ENCODE results near the gene LIPF. TPM values are rescaled to one million over a fixed set of nuclear protein-coding genes. Genes with fewer than 3 reads are reported as not detected.
"Not testable (repeated sequence)": the region's sequence is repeated elsewhere in the genome, so short reads cannot be mapped to it uniquely, and the experiment has no call there.

Gene LIPF
- polyA plus RNA-seq, 3 donors = not detected

DNA sequence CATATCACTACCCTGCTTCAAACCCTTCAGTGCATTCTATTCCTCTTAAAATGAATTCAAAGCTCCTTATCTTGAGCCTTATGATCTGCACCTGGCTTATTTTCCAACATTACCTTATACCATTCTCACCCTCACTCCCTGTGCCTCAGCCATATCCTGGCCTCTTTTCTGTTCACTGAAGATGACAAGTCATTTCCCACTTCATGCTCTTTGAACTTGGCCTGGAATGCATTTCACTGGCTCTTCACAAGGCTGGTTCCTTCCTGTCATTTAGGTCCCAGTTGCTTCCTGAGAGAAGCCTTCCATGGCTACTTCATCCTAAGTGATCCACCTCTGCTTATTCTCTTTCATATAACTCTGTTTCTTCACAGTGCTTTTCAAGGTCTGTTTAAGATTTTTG, 3.2 kb upstream of the LIPF start:
- intact Hi-C loops (cut with micrococcal nuclease) = no loop called here

GRCh38 chr10:88661577-88661976, 2.7 kb upstream of the LIPF start:
- TF ChIP-seq, protein P1, sequence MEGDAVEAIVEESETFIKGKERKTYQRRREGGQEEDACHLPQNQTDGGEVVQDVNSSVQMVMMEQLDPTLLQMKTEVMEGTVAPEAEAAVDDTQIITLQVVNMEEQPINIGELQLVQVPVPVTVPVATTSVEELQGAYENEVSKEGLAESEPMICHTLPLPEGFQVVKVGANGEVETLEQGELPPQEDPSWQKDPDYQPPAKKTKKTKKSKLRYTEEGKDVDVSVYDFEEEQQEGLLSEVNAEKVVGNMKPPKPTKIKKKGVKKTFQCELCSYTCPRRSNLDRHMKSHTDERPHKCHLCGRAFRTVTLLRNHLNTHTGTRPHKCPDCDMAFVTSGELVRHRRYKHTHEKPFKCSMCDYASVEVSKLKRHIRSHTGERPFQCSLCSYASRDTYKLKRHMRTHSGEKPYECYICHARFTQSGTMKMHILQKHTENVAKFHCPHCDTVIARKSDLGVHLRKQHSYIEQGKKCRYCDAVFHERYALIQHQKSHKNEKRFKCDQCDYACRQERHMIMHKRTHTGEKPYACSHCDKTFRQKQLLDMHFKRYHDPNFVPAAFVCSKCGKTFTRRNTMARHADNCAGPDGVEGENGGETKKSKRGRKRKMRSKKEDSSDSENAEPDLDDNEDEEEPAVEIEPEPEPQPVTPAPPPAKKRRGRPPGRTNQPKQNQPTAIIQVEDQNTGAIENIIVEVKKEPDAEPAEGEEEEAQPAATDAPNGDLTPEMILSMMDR (IDR thresholded peaks at IDR 0.05) = no peak
- Mint-ChIP-seq H3K27ac (no peak overlapping the region), H3K27me3 (ENCODE audit: low read depth in 3 of 3) (peaks cover 0 to 3% (median 2%) of the 10 kb centered on the region in 3 donors), H3K4me1 (peaks cover 2% of the 10 kb centered on the region), H3K4me3 (no peak overlapping the region), H3K36me3 (no peaks in the 10 kb centered on the region), H3K9me3 (peaks cover 0 to 9% (median 3%) of the 10 kb centered on the region in 7 donors)
- Histone ChIP-seq H3K27ac (ENCODE audit: low read depth in 1 of 2, low read length in 2 of 2) (no peak overlapping the region), H3K27me3 (ENCODE audit: control insufficient read depth in 2 of 2, insufficient read depth in 2 of 2, low read length in 2 of 2) (no peaks in the 10 kb centered on the region), H3K4me1 (ENCODE audit: control insufficient read depth in 1 of 2, insufficient read depth in 2 of 2, low read length in 2 of 2) (no peaks in the 10 kb centered on the region), H3K9ac (ENCODE audit: insufficient read depth, low read length, poor library complexity, severe bottlenecking) (no peak overlapping the region), H3K36me3 (replicated peaks in 1 of 2; ENCODE audit: control insufficient read depth in 1 of 2, insufficient read depth in 2 of 2, low read length in 2 of 2) (no peaks in the 10 kb centered on the region), H3K9me3 (replicated peaks in 1 of 2; ENCODE audit: control insufficient read depth in 1 of 2, insufficient read depth in 1 of 2, low read length in 2 of 2) (no peaks in the 10 kb centered on the region), H4K20me1 (ENCODE audit: insufficient read depth, low read length) (no peaks in the 10 kb centered on the region), H2AFZ (ENCODE audit: insufficient read depth, low read depth, low read length, poor library complexity, severe bottlenecking) (no peak overlapping the region), H3K4me3 (replicated peaks in 1 of 3; ENCODE audit: low read depth in 2 of 3, low read length in 3 of 3) (no peak overlapping the region), H3K79me2 (ENCODE audit: insufficient read depth, low read length) (no peaks in the 10 kb centered on the region), H3K4me2 (replicated peaks; ENCODE audit: extremely low read depth, low read length, poor library complexity, severe bottlenecking) (no peak overlapping the region)
- no peak for DNase-seq
- intact Hi-C loops (cut with micrococcal nuclease) = no loop called here

More for the DNA sequence above, 3.2 kb upstream of the LIPF start:
- Mint-ChIP-seq H3K4me1 (peaks cover 2% of the 10 kb centered on the region), H3K4me3 (no peak overlapping the region), H3K27me3 (ENCODE audit: low read depth in 3 of 3) (peaks cover 0 to 3% (median 2%) of the 10 kb centered on the region in 3 donors), H3K36me3 (no peaks in the 10 kb centered on the region), H3K9me3 (peaks cover 0 to 9% (median 3%) of the 10 kb centered on the region in 7 donors), H3K27ac (no peak overlapping the region)
- Histone ChIP-seq H4K20me1 (ENCODE audit: insufficient read depth, low read length) (no peaks in the 10 kb centered on the region), H3K4me3 (replicated peaks in 1 of 3; ENCODE audit: low read depth in 2 of 3, low read length in 3 of 3) (no peak overlapping the region), H2AFZ (ENCODE audit: insufficient read depth, low read depth, low read length, poor library complexity, severe bottlenecking) (no peak overlapping the region), H3K36me3 (replicated peaks in 1 of 2; ENCODE audit: control insufficient read depth in 1 of 2, insufficient read depth in 2 of 2, low read length in 2 of 2) (no peaks in the 10 kb centered on the region), H3K4me1 (ENCODE audit: control insufficient read depth in 1 of 2, insufficient read depth in 2 of 2, low read length in 2 of 2) (no peaks in the 10 kb centered on the region), H3K27me3 (ENCODE audit: control insufficient read depth in 2 of 2, insufficient read depth in 2 of 2, low read length in 2 of 2) (no peaks in the 10 kb centered on the region), H3K4me2 (replicated peaks; ENCODE audit: extremely low read depth, low read length, poor library complexity, severe bottlenecking) (no peak overlapping the region), H3K9ac (ENCODE audit: insufficient read depth, low read length, poor library complexity, severe bottlenecking) (no peak overlapping the region), H3K9me3 (replicated peaks in 1 of 2; ENCODE audit: control insufficient read depth in 1 of 2, insufficient read depth in 1 of 2, low read length in 2 of 2) (no peaks in the 10 kb centered on the region), H3K27ac (ENCODE audit: low read depth in 1 of 2, low read length in 2 of 2) (no peak overlapping the region), H3K79me2 (ENCODE audit: insufficient read depth, low read length) (no peaks in the 10 kb centered on the region)
- TF ChIP-seq, protein P1 (IDR thresholded peaks at IDR 0.05) = no peak
- no peak for DNase-seq

- H3K27me3 ChIP-seq (ENCODE audit: control insufficient read depth in 2 of 2, insufficient read depth in 2 of 2, low read length in 2 of 2); H3K36me3 ChIP-seq (replicated peaks in 1 of 2; ENCODE audit: control insufficient read depth in 1 of 2, insufficient read depth in 2 of 2, low read length in 2 of 2); H2AFZ ChIP-seq (ENCODE audit: insufficient read depth, low read depth, low read length, poor library complexity, severe bottlenecking); intact Hi-C loops (cut with micrococcal nuclease); H3K27ac Mint-ChIP-seq; H3K27me3 Mint-ChIP-seq (ENCODE audit: low read depth in 3 of 3); H3K4me1 ChIP-seq (ENCODE audit: control insufficient read depth in 1 of 2, insufficient read depth in 2 of 2, low read length in 2 of 2); H3K9me3 ChIP-seq (replicated peaks in 1 of 2; ENCODE audit: control insufficient read depth in 1 of 2, insufficient read depth in 1 of 2, low read length in 2 of 2); H3K4me1 Mint-ChIP-seq; H3K27ac ChIP-seq (ENCODE audit: low read depth in 1 of 2, low read length in 2 of 2); H3K36me3 Mint-ChIP-seq; H3K9ac ChIP-seq (ENCODE audit: insufficient read depth, low read length, poor library complexity, severe bottlenecking); H3K4me2 ChIP-seq (replicated peaks; ENCODE audit: extremely low read depth, low read length, poor library complexity, severe bottlenecking); H3K79me2 ChIP-seq (ENCODE audit: insufficient read depth, low read length); H3K4me3 Mint-ChIP-seq; H4K20me1 ChIP-seq (ENCODE audit: insufficient read depth, low read length); H3K4me3 ChIP-seq (replicated peaks in 1 of 3; ENCODE audit: low read depth in 2 of 3, low read length in 3 of 3); DNase-seq; H3K9me3 Mint-ChIP-seq: not testable (repeated sequence)
- WGBS (ENCODE audit: insufficient coverage) = 100% methylated on average over 1 of the region's 2 CpGs
Observed at GRCh38 chr10:88663153-88663552, 1.1 kb upstream of the LIPF start.

Data from CD14-positive monocyte (primary cell).